NCI-H748 (cell line): ENCODE measurements around the gene C11orf97.
A peak's percentile ranks its signal among the peaks of the same experiment; 100 is the strongest.
"Not testable (repeated sequence)": the region's sequence is repeated elsewhere in the genome, so short reads cannot be mapped to it uniquely, and the experiment has no call there.

Experiments used
- DNase-seq: peaks from one replicate; lab custom pipeline; 2025; ENCODE audit not compliant: unreplicated experiment; lab: John Stamatoyannopoulos, UW

The C11orf97 gene, protein sequence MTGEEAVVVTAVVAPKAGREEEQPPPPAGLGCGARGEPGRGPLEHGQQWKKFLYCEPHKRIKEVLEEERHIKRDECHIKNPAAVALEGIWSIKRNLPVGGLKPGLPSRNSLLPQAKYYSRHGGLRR

GRCh38 chr11:94511932-94512781 lies at the start of gene C11orf97:
Gene C11orf97 (plus strand): TSS chr11:94512461. CDS start chr11:94512529, 68 bp downstream.
- peak; percentile 73 for DNase-seq

GRCh38 chr11:94469416-94469815 lies 42.8 kb upstream of the C11orf97 start:
- DNase-seq: no peak

GRCh38 chr11:94472916-94473799 lies 39.1 kb upstream of the C11orf97 start:
- DNase-seq: no peak

GRCh38 chr11:94477624-94478023 lies 34.6 kb upstream of the C11orf97 start:
- DNase-seq: no peak

DNA sequence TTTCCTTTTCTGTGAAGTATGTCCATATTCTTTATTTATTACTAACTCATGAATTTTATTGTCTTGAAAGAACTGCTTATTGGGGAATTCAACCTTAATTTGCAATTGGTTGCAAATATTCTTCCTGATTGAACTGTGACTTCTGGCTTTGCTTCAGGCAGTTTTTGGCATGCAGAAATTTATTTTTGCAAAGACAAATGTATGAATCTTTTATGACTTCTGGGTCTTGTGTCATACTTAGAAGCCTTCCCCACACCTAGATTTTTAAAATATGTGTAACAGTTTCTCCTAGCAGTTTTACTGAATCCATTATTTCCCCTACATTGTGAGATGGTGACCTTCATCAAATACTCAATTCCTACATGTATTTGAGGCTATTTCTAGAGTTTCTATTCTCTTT lies 30.9 kb upstream of the C11orf97 start:
- no peak for DNase-seq

DNA sequence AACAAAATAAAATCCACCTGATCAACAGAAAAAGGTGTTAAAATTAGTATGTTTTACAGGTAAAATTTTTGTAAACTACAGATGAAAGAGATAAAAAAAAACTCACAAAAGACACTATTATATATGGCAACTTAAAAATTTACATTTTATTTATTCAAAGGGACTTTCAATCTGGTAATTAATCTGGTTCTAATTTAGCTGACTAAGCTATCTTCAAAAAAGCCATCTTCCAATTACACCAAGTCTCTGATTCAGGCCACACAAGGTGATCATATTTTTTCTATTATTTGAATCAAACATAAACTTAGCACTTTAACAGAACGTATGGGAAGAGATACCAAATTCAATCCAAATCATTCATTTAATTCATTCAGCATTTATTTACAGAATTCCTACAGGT lies 26.2 kb upstream of the C11orf97 start:
- no peak for DNase-seq

- DNase-seq: peak; percentile 95
These were observed 18.8 kb upstream of the C11orf97 start, which contains the start of the genes ANKRD49 and MRE11 for GRCh38 chr11:94493281-94494125. Gene ANKRD49 (plus strand): TSS chr11:94493984. CDS start chr11:94496694, 2,710 bp downstream. Gene MRE11 (minus strand): TSS chr11:94493844. CDS start chr11:94492801, 1,043 bp downstream.

DNA sequence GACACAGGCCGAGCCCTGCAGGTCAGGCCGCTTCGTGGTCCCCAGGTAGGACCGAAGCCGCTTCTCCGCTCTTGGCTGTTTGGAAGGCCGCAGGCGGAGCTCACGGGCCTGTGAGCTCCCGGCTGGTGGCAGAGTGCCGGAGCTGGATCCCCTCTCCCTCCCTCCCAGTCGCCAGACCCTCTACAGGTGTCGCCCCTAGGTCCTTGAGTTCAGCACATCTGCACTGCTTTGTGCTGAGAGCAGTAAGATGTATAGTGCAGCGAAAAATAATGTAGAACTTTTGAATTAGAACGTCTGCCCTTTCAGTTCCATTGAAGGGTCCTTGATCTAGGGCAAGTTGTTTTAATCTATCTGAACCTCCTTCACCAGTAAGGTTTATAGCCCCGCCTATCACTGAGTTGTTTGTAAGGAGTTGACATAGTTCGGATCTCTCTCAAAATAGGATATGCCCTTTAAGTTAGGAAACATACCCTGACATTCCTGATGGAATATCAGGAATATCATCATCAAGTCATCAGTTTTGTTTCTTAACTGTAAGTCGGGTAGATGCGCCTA lies 18.1 kb upstream of the C11orf97 start:
- no peak for DNase-seq

DNA sequence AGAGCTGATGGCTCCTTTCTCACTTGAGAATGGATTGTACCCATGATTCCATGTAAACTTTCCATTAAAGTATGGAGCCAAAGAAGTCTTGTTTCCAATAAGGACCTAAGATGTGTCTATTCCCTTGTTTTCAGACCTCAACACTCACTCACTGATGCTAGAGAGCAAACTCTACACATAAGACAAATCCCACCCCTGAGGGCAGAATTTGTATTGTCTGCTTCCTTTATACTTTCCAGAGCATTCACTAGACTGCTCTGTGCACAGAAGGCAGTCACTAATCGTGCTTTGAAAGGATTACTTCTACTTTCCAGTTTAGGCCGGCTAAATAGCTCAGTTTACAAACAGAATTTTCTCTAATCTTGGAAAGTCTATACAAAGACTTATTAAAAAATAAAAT lies 12.1 kb upstream of the C11orf97 start:
- DNase-seq: no peak

- peak; percentile 6 for DNase-seq
These were observed 10.7 kb upstream of the C11orf97 start for GRCh38 chr11:94501522-94501921.

- DNase-seq: peak; percentile 26
These were observed 7.5 kb upstream of the C11orf97 start for GRCh38 chr11:94504689-94505293.

DNA sequence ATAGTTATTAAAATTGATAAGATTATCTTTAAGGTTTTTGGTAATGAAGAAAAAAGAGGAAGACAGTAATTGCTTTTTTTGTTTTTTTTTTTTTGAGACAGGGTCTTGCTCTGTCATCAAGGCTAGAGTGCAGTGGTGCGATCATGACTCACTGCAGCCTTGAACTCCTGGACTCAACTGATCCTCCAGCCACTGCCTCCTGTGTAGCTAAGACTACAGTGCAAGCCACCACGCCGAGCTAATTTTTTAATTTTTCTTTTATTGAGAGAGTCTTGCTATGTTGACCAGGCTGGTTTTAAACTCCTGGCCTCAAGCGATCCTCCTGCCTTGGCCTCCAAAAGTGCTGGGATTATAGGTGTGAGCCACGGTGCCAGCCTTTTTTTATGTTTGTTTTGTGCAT lies 5.7 kb upstream of the C11orf97 start:
- not testable (repeated sequence) for DNase-seq

- DNase-seq: peak; percentile 6
These were observed 4.8 kb upstream of the C11orf97 start for GRCh38 chr11:94507485-94507884.

DNA sequence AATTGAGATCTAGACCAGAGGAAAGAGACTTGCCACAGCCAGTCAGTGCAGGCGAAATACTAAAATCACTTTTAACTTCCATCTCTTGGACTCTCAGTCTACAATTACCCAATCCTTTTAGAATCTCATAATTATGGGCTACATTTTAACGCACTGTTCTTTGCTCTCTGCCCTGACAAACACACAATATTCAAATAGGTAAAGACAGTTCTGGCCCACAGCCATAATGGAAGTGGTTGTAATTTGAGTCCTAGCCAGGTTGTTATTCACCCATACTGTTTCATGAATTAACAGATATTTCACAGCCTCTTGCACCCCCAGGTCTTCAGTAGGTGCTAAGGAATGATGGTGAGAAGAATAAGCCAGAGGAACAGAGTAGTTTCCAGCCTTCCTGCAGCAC lies 830 bp downstream of the C11orf97 start:
- DNase-seq: peak; percentile 71

DNA sequence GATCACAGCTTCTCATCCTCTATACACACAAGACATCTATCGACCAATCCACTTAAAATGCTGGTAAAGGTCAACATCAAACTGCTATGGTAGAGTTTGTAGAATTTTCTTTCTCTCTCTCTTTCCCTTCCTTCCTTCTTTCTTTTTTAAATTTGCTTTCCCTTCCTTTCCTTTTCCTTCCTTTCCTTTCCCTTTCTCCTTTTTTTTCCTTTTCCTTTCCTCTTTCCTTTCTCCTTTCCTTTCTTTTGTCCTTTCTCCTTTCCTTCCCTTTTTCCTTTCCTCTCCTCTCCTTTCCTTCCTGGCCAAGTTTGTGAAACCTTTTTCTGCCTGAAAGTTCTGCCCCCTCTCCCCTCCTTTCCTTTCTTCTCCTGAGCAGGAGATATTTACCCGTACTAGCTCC lies 3.1 kb downstream of the C11orf97 start:
- DNase-seq: no peak

DNA sequence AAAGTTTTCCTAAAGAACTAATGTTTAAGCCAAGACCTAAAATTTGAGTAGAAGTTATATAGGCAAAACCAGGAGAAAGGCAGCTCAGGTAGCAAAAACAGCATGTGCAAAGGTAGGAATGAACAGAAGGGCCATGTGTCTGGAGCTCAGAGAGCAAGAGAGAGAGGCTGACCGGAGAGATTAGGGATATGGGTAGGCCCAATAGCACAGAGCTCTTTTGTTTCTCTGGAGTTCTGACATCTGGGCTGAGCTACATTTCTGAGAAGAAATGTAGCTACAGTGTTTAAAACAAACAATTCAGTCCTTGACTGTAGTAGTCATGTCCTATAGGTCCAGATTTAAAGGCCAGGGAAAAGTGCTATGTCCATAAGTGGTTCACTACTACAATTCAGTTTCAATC lies 4.5 kb downstream of the C11orf97 start:
- no peak for DNase-seq

- no peak for DNase-seq
These were observed 6.0 kb downstream of the C11orf97 start for GRCh38 chr11:94518300-94518699.

- DNase-seq: peak; percentile 24
These were observed 7.3 kb downstream of the C11orf97 start for GRCh38 chr11:94519478-94520084.

GRCh38 chr11:94521684-94522083 lies 9.4 kb downstream of the C11orf97 start:
- peak; percentile 2 for DNase-seq
